Activated T-cell treated with anti-CD3 and anti-CD28 coated beads, Interleukin-2, amount 50 U/mL, for 1 hour (primary cell): ENCODE measurements around the gene SIGLEC15.

Experiments used
- DNase-seq: peaks from one replicate; pipeline ENCODE4 v3.0.0-alpha.2; 2020

The SIGLEC15 gene

DNA sequence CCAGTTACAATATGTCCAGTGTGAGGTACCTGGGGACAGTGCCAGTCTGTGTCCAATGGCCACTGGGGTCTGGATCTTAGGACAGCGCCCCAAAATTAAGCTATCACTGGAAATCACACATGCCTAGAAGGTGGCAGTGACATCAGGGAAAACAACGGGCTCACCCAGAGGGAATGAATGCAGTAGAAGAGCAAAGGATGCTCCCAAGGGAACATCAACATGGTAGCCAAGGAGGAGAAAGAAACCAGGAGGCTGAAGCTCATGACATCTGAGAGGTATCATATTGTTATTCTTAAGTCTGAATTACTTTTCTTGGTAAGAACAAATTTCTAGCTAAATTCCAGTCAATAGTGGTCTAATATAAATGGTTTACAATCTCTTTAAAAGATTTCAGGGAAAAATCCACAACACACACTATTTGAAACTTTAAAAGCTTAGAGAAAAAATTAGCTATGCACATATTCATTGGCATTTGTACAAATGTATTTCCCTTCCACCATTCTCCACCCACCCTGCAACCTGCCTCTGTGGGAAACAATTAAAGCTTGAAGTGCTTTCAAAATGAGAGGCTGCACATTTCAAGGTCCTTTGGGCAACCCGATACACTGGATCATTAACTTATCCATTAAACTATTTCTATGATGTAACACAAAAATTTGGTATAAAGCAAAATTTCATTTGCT is 55.5 kb downstream of the SIGLEC15 start:
- DNase-seq: no peak

DNA sequence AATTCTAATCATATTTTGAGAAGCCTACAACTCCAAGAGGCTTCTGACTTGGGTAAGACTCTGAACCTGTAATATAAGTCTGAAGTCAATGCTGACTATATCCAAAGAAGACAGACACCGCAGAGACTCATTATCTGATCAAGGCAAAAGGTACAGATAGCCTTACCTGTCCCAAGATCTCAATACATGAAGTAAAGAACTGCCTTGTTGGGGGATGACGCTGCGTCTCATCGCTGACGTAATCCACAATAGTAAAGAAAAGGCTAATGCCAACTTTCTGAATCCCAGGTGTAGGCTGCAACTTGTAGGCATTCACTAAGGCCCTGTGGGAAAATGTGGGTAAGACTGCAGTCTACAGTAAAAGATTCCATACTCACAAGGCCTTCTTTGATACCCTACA is 62.1 kb downstream of the SIGLEC15 start:
- DNase-seq: no peak

DNA sequence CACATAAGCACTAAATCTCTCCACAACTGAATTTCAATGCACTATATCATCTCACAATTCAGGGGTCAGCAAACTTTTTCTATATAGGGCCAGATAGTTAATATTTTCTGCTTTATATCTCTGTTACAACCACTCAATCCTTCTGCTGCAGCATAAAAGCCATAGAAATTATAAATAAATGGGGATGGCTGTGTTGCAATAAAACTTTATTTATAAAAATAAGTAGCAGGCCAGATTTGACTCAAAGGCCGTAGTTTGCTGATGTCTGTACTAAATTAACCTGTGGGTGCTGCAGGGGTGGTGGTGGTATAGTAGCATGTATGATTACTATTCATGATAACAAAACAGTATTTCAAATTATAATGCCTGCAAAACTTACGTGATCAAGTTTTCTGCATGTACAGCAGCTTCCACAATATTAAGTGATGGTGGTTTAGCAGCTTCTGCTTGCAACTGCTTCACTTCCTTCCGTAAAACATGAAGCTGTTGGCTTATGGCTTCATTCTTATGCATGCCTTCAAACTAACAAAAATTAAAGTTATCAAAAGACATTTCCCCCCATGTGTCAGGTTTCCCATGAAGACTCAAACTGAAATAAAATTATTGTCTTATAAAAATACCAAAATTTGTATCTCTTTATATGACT is 64.1 kb downstream of the SIGLEC15 start:
- DNase-seq: no peak

DNA sequence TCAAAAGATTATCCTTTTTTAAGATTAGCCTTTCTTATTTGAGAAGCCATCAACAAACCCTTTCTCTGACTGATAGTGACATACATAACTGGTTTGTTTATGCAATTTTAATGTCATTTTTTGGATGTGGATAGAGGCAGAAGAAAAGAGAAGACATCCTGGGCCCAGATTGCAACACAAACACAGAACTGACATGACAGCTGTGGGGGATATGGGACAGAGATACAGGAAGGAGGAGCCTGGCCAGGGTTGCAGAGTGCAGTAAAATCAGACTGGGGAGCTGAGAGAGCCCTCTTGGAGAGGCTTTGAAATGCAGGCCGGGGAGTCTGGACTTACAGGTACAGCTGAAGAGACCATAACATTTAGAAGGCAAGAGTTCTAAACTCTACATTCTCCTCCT is 65.1 kb downstream of the SIGLEC15 start:
- DNase-seq: no peak

DNA sequence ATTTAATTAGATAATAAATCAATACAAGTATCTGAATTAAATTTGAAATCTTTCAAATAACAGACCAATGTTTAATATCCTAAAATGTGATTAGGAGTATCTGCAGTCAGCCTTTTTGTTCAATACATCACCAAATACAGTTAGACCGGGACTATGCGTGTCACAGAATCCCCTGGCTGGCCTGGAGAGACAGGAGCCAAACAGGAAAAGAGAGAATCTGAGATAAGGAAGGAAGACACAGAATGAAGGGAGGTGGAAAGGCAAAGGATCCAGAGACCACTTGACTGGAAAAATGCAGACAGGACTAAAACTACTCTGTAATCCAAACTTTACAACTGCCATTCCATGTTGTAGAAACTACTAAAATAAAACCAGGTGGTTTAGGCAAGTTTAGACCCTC is 66.3 kb downstream of the SIGLEC15 start:
- no peak for DNase-seq
